ENCODE results near the gene SULT1A1. TPM values are rescaled to one million over a fixed set of nuclear protein-coding genes. Genes with fewer than 3 reads are reported as not detected.

SULT1A1 gene
- total and polyA plus RNA-seq, 2 of the 4 experiments (the other 2 are of a cell fraction): 1.2 to 1.6 TPM

GRCh38 chr16:28596840-28597691, 12.8 kb downstream of the SULT1A1 start, which contains the start of gene SULT1A2:
TSS of gene SULT1A2 (minus strand) at chr16:28597050. CDS start at chr16:28595930, 1,120 bp downstream.
- dilution Hi-C loops (cut with HindIII; ENCODE audit: low sequenced_read_pairs, unreplicated experiment) (no loop called here), intact Hi-C loops (cut with micrococcal nuclease) (no loop called here), in situ Hi-C loops (cut with MboI; ENCODE audit: low sequenced_read_pairs) (no loop called here)
- H3K4me3 ChIP-seq (ENCODE audit: insufficient read depth, low read depth, low read length): no peak within 1 kb of the TSS
- H3K9me3 ChIP-seq (ENCODE audit: control insufficient read depth, insufficient read depth, low read length): no peaks in the 10 kb centered on the region
- H3K18ac ChIP-seq (ENCODE audit: low read depth, low read length): no peak within 1 kb of the TSS
- DNase-seq: no peak
- WGBS, 2 experiments (ENCODE audit: extremely low coverage in 2 of 2, insufficient read length in 1 of 2): no CpG with 5 or more reads among the region's 11 CpGs
- H3K56ac ChIP-seq (ENCODE audit: extremely low read depth, insufficient read depth, low read length): no peak within 1 kb of the TSS
- no peak within 1 kb of the TSS for H4K8ac ChIP-seq (ENCODE audit: low read depth in 2 of 2, low read length in 2 of 2)
- H4K20me1 ChIP-seq (ENCODE audit: insufficient read depth, low read length): no peaks in the 10 kb centered on the region
- no peak within 1 kb of the TSS for H2AK5ac ChIP-seq (ENCODE audit: low read depth, low read length)
- no peak within 1 kb of the TSS for H2AFZ ChIP-seq (replicated peaks; ENCODE audit: low read length, poor library complexity)
- H4K5ac ChIP-seq (ENCODE audit: low read depth, low read length): no peak within 1 kb of the TSS
- ChIA-PET CTCF (interaction anchor here (0.6 kb wide), 1 partner anchor 8 kb away, joined by 3 read pairs; no protein-coding TSS in a partner anchor), POLR2A (ENCODE audit: unreplicated experiment) (interaction anchor here (0.7 kb wide), 1 partner anchor 11 kb away, joined by 4 read pairs; no protein-coding TSS in a partner anchor)
- no peak within 1 kb of the TSS for H2BK20ac ChIP-seq (ENCODE audit: low read depth, low read length)
- H3K9ac ChIP-seq (ENCODE audit: low read depth, low read length): no peak within 1 kb of the TSS
- H3K4ac ChIP-seq (ENCODE audit: low read depth, low read length): no peak within 1 kb of the TSS
- TF ChIP-seq ELK1 (IDR thresholded peaks at IDR 0.05; ENCODE audit: borderline replicate concordance, low read depth, low read length) (no peak), CTCF (conservative IDR thresholded peaks at IDR 0.05; ENCODE audit: low read depth, low read length) (no peak), RCOR1 (IDR thresholded peaks at IDR 0.05; ENCODE audit: insufficient replicate concordance, low read length) (no peak), MAFK (IDR thresholded peaks at IDR 0.05; ENCODE audit: low read depth, low read length) (no peak), SMC3 (IDR thresholded peaks at IDR 0.05; ENCODE audit: low read depth, low read length) (no peak), NFE2L2 (IDR thresholded peaks at IDR 0.05; ENCODE audit: low read depth, low read length) (no peak), POLR2A (IDR thresholded peaks at IDR 0.05; ENCODE audit: low read depth, low read length) (no peak), MXI1 (IDR thresholded peaks at IDR 0.05; ENCODE audit: borderline replicate concordance, low read depth, low read length) (no peak)
- H3K23ac ChIP-seq (ENCODE audit: low read depth, low read length): no peak within 1 kb of the TSS
- no peak within 1 kb of the TSS for H2BK5ac ChIP-seq (ENCODE audit: low read depth, low read length, poor library complexity, severe bottlenecking)
- BruUV-seq (replicated peaks): no TSS peak
- no peaks in the 10 kb centered on the region for H3K9me1 ChIP-seq (ENCODE audit: insufficient read depth, low read length)
- H3K4me2 ChIP-seq (ENCODE audit: low read depth, low read length): no peak within 1 kb of the TSS
- H2BK120ac ChIP-seq (ENCODE audit: low read depth, low read length): no peak within 1 kb of the TSS
- no peaks in the 10 kb centered on the region for H3K79me1 ChIP-seq (ENCODE audit: low read depth in 1 of 2, low read length in 2 of 2)
- ATAC-seq (ENCODE audit: low read depth): peak; percentile 47
- H3K36me3 ChIP-seq (ENCODE audit: control insufficient read depth, insufficient read depth, low read length): peaks cover 1% of the 10 kb centered on the region; the same call in 1 of the 2 replicates
- H4K91ac ChIP-seq (ENCODE audit: insufficient read depth, low read depth, low read length): no peak within 1 kb of the TSS
- no peaks in the 10 kb centered on the region for H3K4me1 ChIP-seq (ENCODE audit: control insufficient read depth, insufficient read depth, low read length)
- no peak within 1 kb of the TSS for H2BK15ac ChIP-seq (ENCODE audit: low read depth, low read length)
- H3K27ac ChIP-seq (ENCODE audit: insufficient read depth, low read length): no peak within 1 kb of the TSS
- no peak within 1 kb of the TSS for H2AK9ac ChIP-seq (replicated peaks; ENCODE audit: low read depth, low read length, poor library complexity)
- no peak within 1 kb of the TSS for H3K14ac ChIP-seq (replicated peaks; ENCODE audit: low read depth, low read length)
- H3K27me3 ChIP-seq (ENCODE audit: control insufficient read depth, insufficient read depth, low read length): peaks cover 2% of the 10 kb centered on the region; the same call in 1 of the 2 replicates

All from IMR-90 (cell line).